H1 (cell line): Measurements from ENCODE around the gene MIPOL1. TPM values are rescaled to one million over a fixed set of nuclear protein-coding genes. Genes with fewer than 3 reads are reported as not detected.

Source experiments
- CTCF ChIA-PET: fragments of 300-600 bp; sonication (Branson Sonifier 250); formaldehyde crosslinking; loops from one replicate; lab custom pipeline; 2021; ENCODE audit not compliant: partially characterized antibody; lab: Charles Lee
- POLR2A ChIA-PET: fragments of 300-600 bp; sonication (Branson Sonifier 250); formaldehyde crosslinking; loops from one replicate; lab custom pipeline; 2021; ENCODE audit warnings: inconsistent platforms; ENCODE audit not compliant: partially characterized antibody; lab: Charles Lee
- DNase-seq, 2 experiments: peaks; one replicate each; pipeline versions ENCODE4 v3.0.0 to v3.0.0-alpha.2; 2010 to 2022; ENCODE audit warnings: low spot score in 2 of 2, low read depth in 1 of 2, mixed read lengths in 1 of 2
- FAIRE-seq: peaks from 2 replicates; lab custom pipeline; 2011; peaks lifted over from hg19 to GRCh38; lab: Jason Lieb, UNC
- H2AFZ ChIP-seq: 2 replicates; pipeline ENCODE4 v1.8.1; 2012; ENCODE audit warnings: low read length, inconsistent platforms
- H2AK5ac ChIP-seq: 2 replicates; pipeline ENCODE4 v1.6.1; 2013; ENCODE audit warnings: low read depth, low read length
- H2BK120ac ChIP-seq: replicated peaks from 2 replicates; pipeline ENCODE3; 2013; ENCODE audit warnings: low read depth, low read length, inconsistent platforms
- H2BK12ac ChIP-seq: 2 replicates; pipeline ENCODE4 v1.6.1; 2013; ENCODE audit warnings: low read depth, low read length
- H2BK15ac ChIP-seq: 2 replicates; pipeline ENCODE4 v1.6.1; 2013; ENCODE audit warnings: low read length
- H2BK20ac ChIP-seq: 2 replicates; pipeline ENCODE4 v1.6.1; 2013; ENCODE audit warnings: low read length
- H2BK5ac ChIP-seq: 2 replicates; pipeline ENCODE4 v1.6.1; 2013; ENCODE audit warnings: low read depth, low read length
- H3K14ac ChIP-seq: 2 replicates; pipeline ENCODE4 v1.6.1; 2013; ENCODE audit warnings: inconsistent platforms; ENCODE audit not compliant: insufficient read length
- H3K18ac ChIP-seq: 2 replicates; pipeline ENCODE4 v1.6.1; 2013; ENCODE audit warnings: low read length; ENCODE audit errors: extremely low read depth
- H3K23ac ChIP-seq: 2 replicates; pipeline ENCODE4 v1.6.1; 2013; ENCODE audit warnings: inconsistent platforms; ENCODE audit not compliant: insufficient read length
- H3K23me2 ChIP-seq: 2 replicates; pipeline ENCODE4 v1.6.1; 2013; ENCODE audit warnings: low read depth, low read length
- H3K27ac ChIP-seq: 2 replicates; pipeline ENCODE4 v1.6.1; 2011; ENCODE audit warnings: low read depth, low read length, inconsistent platforms
- H3K27me3 ChIP-seq, 4 experiments: replicated peaks in 1 of 4; 1 replicate in 1 of 4; 2 replicates in 3 of 4; pipeline versions ENCODE4 v1.6.1 to v1.8.1; 2011 to 2013; ENCODE audit warnings: low read length in 3 of 4, mild to moderate bottlenecking in 3 of 4, inconsistent platforms in 2 of 4, mixed read lengths in 2 of 4, moderate library complexity in 1 of 4; ENCODE audit not compliant: control insufficient read depth in 3 of 4, insufficient read depth in 3 of 4; ENCODE audit errors: extremely low read depth in 1 of 4
- H3K36me3 ChIP-seq, 4 experiments: 2 replicates each; pipeline versions ENCODE4 v1.6.1 to v1.8.1; 2011 to 2013; ENCODE audit warnings: mild to moderate bottlenecking in 4 of 4, low read length in 3 of 4, moderate library complexity in 2 of 4, control low read depth in 1 of 4, inconsistent platforms in 1 of 4; ENCODE audit not compliant: insufficient read depth in 4 of 4, control insufficient read depth in 2 of 4
- H3K4ac ChIP-seq: replicated peaks from 2 replicates; pipeline ENCODE3; 2013; ENCODE audit warnings: low read length, low read depth, mixed read lengths, inconsistent platforms; ENCODE audit not compliant: insufficient read length
- H3K4me1 ChIP-seq, 4 experiments: replicated peaks in 1 of 4; 1 replicate in 1 of 4; 2 replicates in 3 of 4; pipeline versions ENCODE4 v1.6.1 to v1.8.1; 2011 to 2013; ENCODE audit warnings: low read length in 3 of 4, inconsistent platforms in 2 of 4, mixed read lengths in 1 of 4; ENCODE audit not compliant: insufficient read depth in 4 of 4, control insufficient read depth in 3 of 4
- H3K4me2 ChIP-seq, 2 experiments: 2 replicates each; pipeline versions ENCODE4 v1.6.1 to v1.8.1; 2011 to 2013; ENCODE audit warnings: low read depth in 2 of 2, low read length in 2 of 2, control low read depth in 1 of 2, inconsistent platforms in 1 of 2, mild to moderate bottlenecking in 1 of 2; ENCODE audit not compliant: insufficient read depth in 1 of 2
- H3K4me3 ChIP-seq, 4 experiments: fragments of 200-600, 300-600 bp in 1 of 4; sonication (generic), shearing (Covaris generic), sonication (Bioruptor Twin) in 1 of 4; 2 replicates each; pipeline versions ENCODE4 v1.5.1 to v1.8.1; 2011 to 2016; ENCODE audit warnings: low read length in 4 of 4, low read depth in 3 of 4, control low read depth in 2 of 4, inconsistent platforms in 2 of 4, mild to moderate bottlenecking in 2 of 4, mixed read lengths in 1 of 4, moderate library complexity in 1 of 4; ENCODE audit not compliant: insufficient read depth in 2 of 4; ENCODE audit errors: extremely low read depth in 1 of 4
- H3K56ac ChIP-seq: replicated peaks from 2 replicates; pipeline ENCODE3; 2013; ENCODE audit warnings: low read depth, mild to moderate bottlenecking, mixed read lengths, low read length, inconsistent platforms; ENCODE audit not compliant: insufficient read length
- H3K79me1 ChIP-seq: 2 replicates; pipeline ENCODE4 v1.6.1; 2013; ENCODE audit warnings: low read depth, low read length, control low read depth
- H3K79me2 ChIP-seq, 2 experiments: 2 replicates each; pipeline versions ENCODE4 v1.6.1 to v1.8.1; 2012 to 2013; ENCODE audit warnings: low read length in 2 of 2, mild to moderate bottlenecking in 2 of 2, inconsistent platforms in 1 of 2; ENCODE audit not compliant: insufficient read depth in 2 of 2, control insufficient read depth in 1 of 2
- H3K9ac ChIP-seq, 4 experiments: replicated peaks in 1 of 4; 1 replicate in 1 of 4; 2 replicates in 3 of 4; pipeline versions ENCODE4 v1.6.1 to v1.8.1; 2011 to 2013; ENCODE audit warnings: low read depth in 3 of 4, low read length in 3 of 4, control low read depth in 2 of 4, mild to moderate bottlenecking in 2 of 4, moderate library complexity in 2 of 4, inconsistent platforms in 1 of 4; ENCODE audit errors: extremely low read depth in 1 of 4
- H3K9me3 ChIP-seq, 2 experiments: 2 replicates each; pipeline versions ENCODE4 v1.6.1 to v1.8.1; 2012 to 2013; ENCODE audit warnings: mild to moderate bottlenecking in 2 of 2, moderate library complexity in 2 of 2, control low read depth in 1 of 2, inconsistent platforms in 1 of 2, low read depth in 1 of 2, low read length in 1 of 2, mixed read lengths in 1 of 2; ENCODE audit not compliant: insufficient read depth in 2 of 2
- H4K20me1 ChIP-seq, 2 experiments: replicated peaks in 1 of 2; 2 replicates each; pipeline versions ENCODE3 to v1.8.1; 2011 to 2013; ENCODE audit warnings: inconsistent platforms in 2 of 2, low read length in 2 of 2, mild to moderate bottlenecking in 1 of 2; ENCODE audit not compliant: insufficient read depth in 2 of 2, control insufficient read depth in 1 of 2
- H4K5ac ChIP-seq: 2 replicates; pipeline ENCODE4 v1.6.1; 2013; ENCODE audit warnings: low read length, low read depth, mixed read lengths, inconsistent platforms; ENCODE audit not compliant: insufficient read length
- H4K8ac ChIP-seq: 2 replicates; pipeline ENCODE4 v1.8.0; 2013; ENCODE audit warnings: mild to moderate bottlenecking, moderate library complexity, low read length, inconsistent platforms; ENCODE audit not compliant: insufficient read depth; ENCODE audit errors: extremely low read depth
- H4K91ac ChIP-seq: replicated peaks from 2 replicates; pipeline ENCODE3; 2013; ENCODE audit warnings: low read length, mixed read lengths, inconsistent platforms; ENCODE audit not compliant: insufficient read length
- SP4 ChIP-seq: IDR thresholded peaks from 2 replicates; pipeline ENCODE4 v1.6.1; 2012; ENCODE audit warnings: low read length, inconsistent platforms
- WGBS, 2 experiments: shearing (Covaris generic) in 1 of 2; methylation state at CpG; one replicate each; pipeline versions ENCODE4 v1.1.6 to v1.1.7; 2013 to 2015; ENCODE audit warnings: low lambda C conversion rate in 2 of 2, mixed read lengths in 2 of 2, inconsistent platforms in 1 of 2, low coverage in 1 of 2, missing lambda C conversion rate in 1 of 2; ENCODE audit not compliant: insufficient replicate concordance in 2 of 2, insufficient coverage in 1 of 2, insufficient read length in 1 of 2; ENCODE audit errors: extremely low coverage in 1 of 2, missing lambda C conversion rate in 1 of 2; 5-methylcytosine and 5-hydroxymethylcytosine counted together
- polyA plus RNA-seq, 7 experiments: library from polyadenylated mRNA; depleted of rRNA in 3 of 7; stranded (reverse) in 5 of 7; unstranded in 2 of 7; fragments of >200 nt in 5 of 7; fragments of 200-250 nt in 2 of 7; gene quantifications; 1 replicate in 5 of 7; 2 replicates in 1 of 7; 4 replicates in 1 of 7; pipeline versions ENCODE4 v1.2.1 to v1.2.3, GENCODE V29; 2011 to 2013; ENCODE audit warnings: missing spikeins in 2 of 7, mixed read lengths in 2 of 7
- total RNA-seq: library from RNA; stranded (reverse); fragmentation: NEBNext Ultra II Directional; extraction: Animal tissue kit (Norgen Biotek cat#: 25700); gene quantifications from 2 replicates; pipeline ENCODE4 v1.2.1, GENCODE V29; 2021

The MIPOL1 gene
- total and polyA plus RNA-seq, 2 of the 8 experiments (the other 6 are each of a cell fraction or from before 2014, with no cell fraction given): 2.8 to 23.9 TPM

- H2BK15ac ChIP-seq: no peak overlapping the region
- no peaks in the 10 kb centered on the region; a peak in 1 of 7 replicates for H3K4me1 ChIP-seq
- H4K8ac ChIP-seq: no peak overlapping the region
- no peak for DNase-seq
- H2AFZ ChIP-seq: no peak overlapping the region
- H3K9me3 ChIP-seq: no peaks in the 10 kb centered on the region
- no peak overlapping the region for H4K91ac ChIP-seq
- H2BK120ac ChIP-seq: no peak overlapping the region
- no peak overlapping the region for H4K5ac ChIP-seq
- no peaks in the 10 kb centered on the region for H3K36me3 ChIP-seq
- FAIRE-seq: no peak
- H2BK20ac ChIP-seq: no peak overlapping the region
- H2AK5ac ChIP-seq: no peak overlapping the region
- H3K9ac ChIP-seq: no peak overlapping the region
- H3K27ac ChIP-seq: no peak overlapping the region
- H3K4me2 ChIP-seq: no peak overlapping the region
- no peak overlapping the region for H3K14ac ChIP-seq
- H3K23me2 ChIP-seq: no peaks in the 10 kb centered on the region
- no peaks in the 10 kb centered on the region for H3K79me2 ChIP-seq
- no peak for TF ChIP-seq SP4
- ChIA-PET POLR2A (no interaction called here), CTCF (interaction anchor here (0.9 to 1.9 kb wide), 2 partner anchors 13 to 98 kb away, joined by 3 to 5 read pairs; no protein-coding TSS in a partner anchor)
- H2BK5ac ChIP-seq: no peak overlapping the region
- no peaks in the 10 kb centered on the region for H3K27me3 ChIP-seq
- no peak overlapping the region for H3K23ac ChIP-seq
- H3K56ac ChIP-seq: no peak overlapping the region
- no peaks in the 10 kb centered on the region for H3K79me1 ChIP-seq
- H2BK12ac ChIP-seq: no peak overlapping the region
- WGBS, 2 experiments: 82% methylated on average over 2 of the region's 2 CpGs; no CpG with 5 or more reads in 1 of the 2 experiments
- H3K4me3 ChIP-seq: no peak overlapping the region
- H4K20me1 ChIP-seq: no peaks in the 10 kb centered on the region
- no peak overlapping the region for H3K18ac ChIP-seq
- no peak overlapping the region for H3K4ac ChIP-seq
Measured at GRCh38 chr14:37438444-37438843, 240.7 kb downstream of the MIPOL1 start.
